HG03469 (cell line): ENCODE data around the gene RFT1.

Experiments used
- ATAC-seq: cut with Tn5 transposase; IDR thresholded peaks from one replicate; pipeline ENCODE4 v1.9.1; 2021; ENCODE audit warnings: mild to moderate bottlenecking, moderate library complexity, moderate number of reproducible peaks; ENCODE audit not compliant: unreplicated experiment

RFT1 gene

DNA sequence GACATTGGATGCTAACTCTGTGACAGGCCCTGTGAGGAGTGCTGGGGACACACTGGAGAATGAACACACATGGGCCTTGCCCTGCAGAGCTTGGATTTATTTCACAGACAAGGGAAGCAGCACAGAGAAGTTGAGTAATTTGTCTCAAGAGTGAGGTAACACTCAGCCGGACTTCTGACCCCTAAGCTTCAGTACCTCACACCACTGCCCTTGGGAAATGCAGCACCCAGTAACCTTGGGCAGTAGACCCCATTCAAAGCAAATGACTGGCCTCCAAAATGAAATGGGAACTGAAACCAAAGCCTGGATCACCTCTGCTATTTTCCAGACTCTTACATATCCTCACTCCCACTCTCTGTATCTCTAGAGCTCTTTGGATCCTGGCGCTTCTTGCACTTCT is 37.3 kb downstream of the RFT1 start:
- ATAC-seq: no peak

DNA sequence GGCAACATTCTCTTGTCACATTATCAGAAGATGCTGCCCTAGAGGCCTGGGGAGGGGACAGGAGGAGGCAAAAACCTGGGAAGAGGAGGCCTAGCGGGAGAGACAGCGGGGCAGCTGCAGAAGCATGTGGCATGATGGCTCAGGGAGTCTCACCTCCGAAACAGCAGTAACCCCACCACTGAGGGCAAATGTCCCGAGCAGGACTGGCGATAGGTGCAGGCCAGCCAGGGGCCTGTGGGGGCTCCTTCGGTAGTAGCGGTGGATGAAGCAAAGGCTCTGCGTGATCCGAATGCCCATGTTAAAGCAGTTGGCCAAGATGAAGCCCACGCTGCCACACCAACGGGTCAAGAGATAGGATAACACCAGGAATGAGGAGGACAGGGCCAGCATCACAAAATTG is 38.0 kb downstream of the RFT1 start:
- no peak for ATAC-seq

DNA sequence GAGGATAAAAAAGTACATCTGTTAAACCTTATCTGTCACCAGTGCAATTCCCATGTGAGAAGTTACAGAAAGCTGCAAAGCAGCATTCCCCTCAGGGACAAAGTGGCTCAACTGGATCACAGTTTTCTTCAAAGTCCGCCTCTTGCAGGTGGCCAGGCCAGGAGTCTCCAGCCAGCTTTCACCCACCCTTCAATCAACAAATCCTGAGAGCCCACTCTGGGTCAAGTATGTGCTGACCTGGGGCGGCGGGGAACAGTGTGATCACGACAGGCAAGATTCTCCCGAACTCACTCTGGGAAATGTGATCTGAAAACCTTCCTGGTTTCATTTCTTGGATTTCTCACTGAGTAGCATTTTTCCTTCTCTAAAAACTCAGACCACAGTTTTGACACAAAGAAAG is 39.2 kb downstream of the RFT1 start:
- ATAC-seq: no peak

DNA sequence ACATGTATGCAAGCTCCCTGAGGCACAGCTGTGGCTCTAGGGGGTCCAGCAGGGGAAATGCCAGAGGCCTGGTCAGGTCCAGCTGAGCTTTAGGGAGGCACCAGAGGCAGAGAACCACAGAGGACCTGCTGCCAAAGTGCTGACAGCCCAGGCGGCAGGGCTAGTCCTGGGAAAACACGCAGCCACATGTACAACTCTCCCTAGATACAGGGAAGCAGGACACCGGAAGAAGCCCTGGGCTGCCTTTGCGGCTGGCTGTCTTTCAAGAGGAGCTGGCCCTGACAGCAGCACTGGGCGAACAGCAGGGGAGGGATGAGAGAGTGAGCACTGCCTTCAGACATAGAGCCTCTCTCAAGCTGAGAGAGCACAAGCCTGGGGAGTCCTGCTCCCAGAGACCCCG is 40.7 kb downstream of the RFT1 start:
- ATAC-seq: no peak

DNA sequence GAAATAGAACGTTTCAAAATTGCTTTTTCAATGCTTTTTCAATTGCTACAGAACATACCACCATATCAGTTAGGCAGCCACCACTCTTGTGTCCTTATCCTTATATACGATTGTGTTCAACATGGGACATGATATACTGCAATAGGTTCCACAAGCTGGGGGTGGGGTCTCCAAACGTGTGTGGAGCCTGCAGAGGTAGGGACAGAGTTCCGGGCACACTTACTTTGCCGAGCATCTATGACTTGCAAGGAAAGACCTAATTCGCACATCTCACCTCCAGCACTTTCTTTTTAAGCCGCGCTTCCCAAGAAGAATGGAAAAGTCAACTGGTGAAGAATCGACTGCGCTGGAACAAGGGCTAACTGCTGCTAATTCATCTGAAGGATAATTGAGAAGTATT is 44.8 kb downstream of the RFT1 start:
- no peak for ATAC-seq

DNA sequence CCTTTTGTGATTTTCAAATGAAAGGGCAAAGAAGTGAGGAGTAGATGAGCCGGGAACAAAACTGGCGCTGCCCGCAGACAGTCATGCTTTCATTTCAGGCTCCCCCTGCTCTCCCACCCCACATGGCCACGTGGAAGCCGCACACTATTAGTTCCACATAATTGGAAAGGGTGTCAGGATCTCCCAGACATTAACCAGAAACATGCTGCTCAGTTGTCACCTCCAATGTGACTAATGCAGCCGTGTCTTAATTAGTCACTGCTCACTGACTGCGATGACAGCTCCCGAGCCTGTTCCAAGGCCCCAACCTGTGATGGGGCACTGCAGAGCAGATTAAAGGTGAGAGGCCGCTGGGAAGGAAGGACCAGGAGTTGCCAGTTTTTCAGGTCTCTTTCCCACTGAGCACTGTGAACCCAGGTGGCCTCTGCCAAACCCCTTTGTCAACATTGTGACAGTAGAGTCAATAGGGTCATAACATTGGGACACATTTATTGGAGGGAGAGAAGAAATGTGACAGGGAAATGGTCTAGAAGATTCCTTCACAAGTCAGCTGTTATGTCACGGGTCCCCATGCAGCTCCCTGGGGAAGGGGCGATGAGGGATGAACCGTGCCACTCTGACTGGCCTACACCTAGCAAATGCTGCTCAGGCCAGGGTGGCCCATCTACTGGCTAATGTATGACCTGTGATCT is 45.8 kb downstream of the RFT1 start:
- no peak for ATAC-seq

DNA sequence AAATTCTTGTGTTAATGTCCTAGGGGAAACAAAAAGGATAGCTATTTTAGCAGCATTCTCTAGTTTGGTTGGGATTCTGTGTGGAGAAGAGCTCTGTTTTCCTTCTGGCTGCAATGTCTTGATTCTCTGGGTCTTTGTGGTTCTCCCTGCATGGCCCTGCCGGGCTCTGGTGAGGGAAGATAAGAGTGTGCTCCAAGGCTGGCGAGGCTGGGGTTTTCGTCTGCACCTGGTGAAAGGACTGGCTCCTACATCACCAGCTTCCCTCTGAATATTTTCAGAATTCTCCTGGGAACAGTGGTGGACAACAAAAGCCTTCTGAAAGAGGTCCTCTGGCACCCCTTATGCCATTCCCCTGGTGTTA is 46.3 kb downstream of the RFT1 start:
- ATAC-seq: no peak

DNA sequence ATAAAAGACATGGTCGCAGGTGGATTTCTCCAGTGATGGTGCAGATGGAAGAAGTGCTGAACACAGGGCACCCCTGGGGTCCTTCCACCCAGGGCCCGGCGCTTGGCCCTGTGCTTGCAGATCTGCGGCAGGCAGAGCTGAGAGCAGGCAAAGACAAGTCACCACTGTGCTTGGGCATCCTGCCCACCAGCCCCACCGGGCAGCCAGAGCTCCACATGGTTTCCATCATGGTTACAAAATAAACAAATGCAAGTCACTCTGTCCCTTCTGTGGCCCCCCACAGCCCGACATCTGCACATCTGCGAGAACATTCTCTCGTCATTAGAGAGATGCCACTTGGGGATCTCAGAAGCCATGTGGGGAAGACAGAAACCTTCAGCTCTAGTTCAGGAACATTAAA is 46.7 kb downstream of the RFT1 start:
- ATAC-seq: no peak

DNA sequence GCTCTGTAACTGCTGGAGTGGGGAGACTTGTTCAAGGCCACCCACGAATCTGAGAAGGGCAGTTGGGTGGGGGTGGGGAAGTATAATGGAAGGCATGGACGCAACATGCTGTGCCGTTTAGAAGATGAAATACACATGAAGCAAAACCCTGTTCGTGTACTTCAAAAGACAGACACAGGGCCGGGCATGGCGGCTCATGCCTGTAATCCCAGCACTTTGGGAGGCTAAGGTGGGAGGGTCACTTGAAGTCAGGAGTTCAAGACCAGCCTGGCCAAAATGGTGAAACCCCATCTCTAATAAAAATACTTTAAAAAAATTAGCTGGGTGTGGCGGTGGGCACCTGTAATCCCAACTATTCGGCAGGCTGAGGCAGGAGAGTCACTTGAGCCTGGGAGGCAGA is 47.5 kb downstream of the RFT1 start:
- ATAC-seq: no peak

DNA sequence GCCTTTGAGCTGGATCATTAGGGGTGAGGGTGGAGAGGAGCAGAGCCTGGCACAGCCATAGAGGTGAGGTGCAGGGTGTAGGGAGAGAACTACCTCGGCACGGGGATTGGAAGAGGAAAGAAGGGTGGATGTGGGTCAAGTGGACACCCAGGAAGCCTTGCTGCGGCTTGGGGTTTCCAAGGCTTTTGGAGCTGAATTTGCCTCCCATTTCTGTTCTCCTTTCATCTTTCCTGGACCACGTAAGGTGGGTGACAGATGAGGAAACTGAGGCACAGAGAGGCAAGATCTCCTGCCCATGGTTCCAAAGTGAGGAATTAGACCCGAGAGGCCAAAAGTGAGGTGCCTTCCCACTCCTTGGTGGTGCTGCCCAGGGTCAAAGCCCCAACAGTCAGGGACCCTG is 48.9 kb downstream of the RFT1 start:
- no peak for ATAC-seq

DNA sequence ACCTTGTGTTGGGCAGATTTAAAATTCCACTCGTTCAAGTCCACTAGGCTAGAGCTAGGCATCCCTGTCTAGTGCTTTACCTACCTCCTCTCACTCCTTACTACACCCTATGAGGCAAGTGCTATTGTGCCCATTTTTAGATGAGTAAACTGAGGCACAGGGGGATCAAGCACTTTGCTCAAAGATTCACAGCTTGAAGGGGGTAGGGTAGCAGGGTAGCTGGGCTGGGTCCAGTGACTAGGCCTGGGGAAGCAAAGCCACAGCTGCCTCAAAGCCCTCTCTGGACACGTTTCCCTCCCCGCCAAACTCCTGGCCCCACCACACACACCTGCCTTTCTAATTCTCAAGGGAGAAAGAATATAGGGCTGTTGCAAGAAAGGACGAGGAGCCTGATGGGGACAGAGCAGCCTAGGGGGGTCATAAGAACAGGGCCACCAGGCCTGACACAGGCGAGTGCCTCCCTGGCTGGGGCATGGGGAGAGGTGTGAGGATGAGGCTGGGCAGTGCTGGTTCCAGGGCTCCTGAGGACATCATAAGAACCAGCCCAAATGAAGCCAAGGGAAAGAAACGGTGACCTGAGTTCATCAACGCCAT is 49.5 kb downstream of the RFT1 start:
- ATAC-seq: no peak

DNA sequence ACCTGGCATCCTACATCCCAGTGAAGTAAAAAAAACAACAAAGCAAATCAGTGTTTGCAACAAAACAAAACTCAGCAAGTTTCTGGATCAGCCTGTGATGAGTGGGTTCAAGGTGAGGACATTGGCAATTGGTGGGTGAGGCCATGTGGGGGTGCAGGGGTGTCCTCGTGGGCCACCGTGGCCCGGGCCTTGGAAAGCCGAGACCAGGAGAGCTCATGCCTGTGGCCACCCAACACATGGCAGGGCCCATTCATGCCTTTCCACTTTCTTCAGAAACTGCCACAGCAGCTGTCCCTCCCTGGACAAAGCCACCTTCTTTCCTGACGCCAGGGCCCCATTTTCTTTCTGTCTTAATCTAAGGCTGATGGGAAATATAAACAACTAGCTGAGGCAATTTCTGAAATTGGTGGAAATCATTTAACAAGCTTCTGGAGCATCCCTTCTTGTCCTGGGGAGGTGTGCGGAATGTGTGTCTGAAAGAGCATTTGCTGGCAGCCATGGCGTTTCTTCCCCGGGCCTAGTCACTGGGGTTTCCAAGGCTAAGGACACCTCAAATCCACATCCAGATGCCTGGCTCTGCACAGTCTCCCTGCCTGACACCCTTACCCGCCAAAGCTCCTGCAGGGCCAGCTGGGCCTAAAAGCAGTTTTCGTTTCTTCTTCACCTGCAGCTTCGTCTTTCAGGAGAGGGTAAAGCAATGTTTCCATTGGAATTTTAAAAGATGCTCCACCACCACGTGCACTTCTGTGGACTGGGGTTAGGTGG is 50.3 kb downstream of the RFT1 start:
- no peak for ATAC-seq

DNA sequence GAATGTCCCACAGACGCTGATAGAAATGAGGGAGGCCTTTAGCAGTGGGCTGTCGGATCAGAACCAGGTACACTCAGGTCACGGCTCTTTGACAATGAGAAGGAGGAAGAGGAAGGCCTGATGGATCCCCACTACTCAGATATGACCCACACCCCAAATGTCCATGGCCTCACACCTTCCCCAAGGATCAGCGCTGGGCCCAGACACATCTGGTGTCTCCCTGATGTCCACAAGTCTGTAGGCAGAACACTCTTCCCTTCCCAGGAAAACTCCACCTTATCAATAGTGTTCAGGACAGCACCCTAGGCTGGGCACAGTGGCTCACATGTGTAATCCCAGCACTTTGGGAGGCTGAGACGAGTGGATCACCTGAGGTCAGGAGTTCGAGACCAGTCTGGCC is 51.1 kb downstream of the RFT1 start:
- ATAC-seq: no peak

DNA sequence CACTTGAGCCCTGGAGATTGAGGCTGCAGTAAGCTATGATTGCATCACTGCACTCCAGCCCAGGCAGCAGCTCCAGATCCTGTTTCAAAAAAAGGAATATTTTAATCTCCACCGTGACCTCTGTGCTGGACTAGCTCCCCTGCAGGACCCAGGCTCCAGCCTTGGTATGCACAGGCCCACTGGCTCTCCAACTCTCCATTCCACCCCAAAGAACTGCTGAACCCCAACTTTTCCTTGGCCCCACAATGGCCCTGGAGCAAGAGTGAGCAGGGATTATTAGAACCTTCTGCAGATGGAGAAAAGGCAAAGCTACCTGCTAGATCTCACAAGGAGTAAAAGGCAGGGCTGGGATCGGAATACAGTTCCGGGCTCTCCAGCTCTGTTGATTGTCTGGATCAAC is 51.6 kb downstream of the RFT1 start:
- ATAC-seq: no peak

DNA sequence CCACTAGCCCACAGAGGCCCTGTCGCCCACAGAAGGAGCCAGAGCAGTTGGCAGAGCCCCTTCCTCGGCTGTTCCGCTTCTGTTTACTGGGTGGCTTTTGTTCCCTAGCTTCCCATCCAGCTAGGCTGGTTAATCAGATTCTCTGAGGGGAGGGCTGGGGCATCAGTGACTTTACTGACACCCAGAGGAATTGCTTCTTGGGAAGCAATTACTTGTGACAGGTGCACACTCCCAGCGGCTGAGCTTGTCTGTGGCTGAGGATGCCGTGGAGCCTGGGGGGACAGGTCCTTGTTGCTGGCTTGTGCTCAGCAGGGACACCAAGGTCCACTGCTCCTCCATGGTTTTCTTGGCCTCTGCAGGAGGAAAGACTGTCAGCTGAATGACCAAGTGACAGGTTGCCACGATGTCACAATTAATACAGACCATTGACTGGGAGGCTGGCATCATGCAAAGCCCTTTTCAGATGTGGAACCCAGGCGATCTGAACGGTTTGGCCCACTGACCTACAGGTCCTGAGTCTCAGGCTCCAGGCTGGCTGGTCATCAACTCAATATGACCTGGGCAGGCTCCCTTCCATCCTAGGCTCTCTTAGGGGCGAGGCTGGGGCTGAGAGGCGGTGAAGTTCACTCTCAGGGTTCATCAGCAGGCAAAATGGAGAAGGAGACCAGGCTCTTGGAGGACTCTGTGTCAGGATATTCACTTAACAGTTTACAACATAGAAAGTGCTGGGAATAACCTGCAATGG is 52.6 kb downstream of the RFT1 start:
- ATAC-seq: no peak

DNA sequence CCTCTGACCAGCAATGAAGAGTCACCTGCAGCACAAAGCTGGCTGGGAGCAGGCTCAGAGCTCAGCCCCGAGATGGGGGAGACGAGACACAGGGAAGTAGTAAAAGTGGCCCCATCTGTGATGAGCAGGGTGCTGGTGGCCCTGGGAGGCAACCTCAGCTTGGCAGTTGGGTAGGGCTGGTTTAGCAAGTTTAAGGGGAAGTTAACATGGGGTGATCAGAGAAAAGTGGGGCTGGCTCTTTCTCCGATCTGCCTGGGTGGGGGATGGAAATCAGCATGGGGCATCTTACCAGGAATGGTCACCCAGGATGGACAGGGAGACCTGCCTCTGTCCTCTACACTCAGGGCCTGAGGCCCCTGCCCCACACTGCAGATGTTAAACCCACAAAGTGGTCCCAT is 54.5 kb downstream of the RFT1 start:
- ATAC-seq: no peak

DNA sequence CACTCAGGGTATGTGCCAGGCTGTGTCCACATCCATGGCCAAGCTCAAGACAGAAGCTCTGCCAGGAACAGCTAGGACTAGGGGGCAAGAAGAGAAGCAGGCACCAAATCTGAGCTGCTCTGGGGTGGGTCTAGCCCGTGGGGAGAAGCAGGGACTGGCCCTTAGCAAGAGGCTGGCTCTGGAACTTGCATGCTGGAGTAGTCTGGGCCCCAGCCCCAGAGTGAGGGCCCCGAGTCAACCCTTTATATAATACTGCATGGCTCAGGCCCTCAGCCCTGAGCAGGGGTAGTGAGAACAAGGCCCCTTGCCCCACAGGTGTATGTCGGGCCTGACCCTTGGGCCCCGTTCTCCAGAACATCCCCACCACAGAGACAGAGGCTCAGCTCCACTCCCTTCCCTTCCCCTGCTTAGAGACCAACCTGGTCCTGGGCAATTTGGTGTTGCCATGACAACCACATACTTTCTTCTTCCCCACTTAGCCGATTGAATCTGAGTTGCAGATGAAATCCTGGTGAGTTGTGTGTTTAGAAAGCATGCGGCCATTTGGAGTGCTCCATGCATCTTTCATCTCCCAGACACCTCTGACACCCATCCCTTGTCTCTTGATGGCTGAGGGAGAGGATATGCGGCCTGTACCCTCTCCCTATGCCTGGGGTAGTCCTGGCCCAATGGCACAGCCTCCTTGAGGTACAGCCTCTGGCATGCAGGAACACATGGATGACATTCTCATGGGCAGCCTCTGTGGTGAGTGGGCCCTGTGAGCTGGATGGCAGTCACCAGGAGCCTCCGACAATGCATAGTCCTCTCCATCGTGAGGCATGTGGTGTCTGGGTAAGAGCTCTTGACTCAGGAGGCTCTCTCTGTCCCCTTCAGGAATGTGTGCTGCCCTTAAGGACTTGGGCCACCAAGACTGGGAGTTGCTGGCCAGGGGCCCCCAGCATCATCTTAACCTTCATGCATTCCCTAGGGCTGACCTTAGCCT is 55.2 kb downstream of the RFT1 start:
- no peak for ATAC-seq

DNA sequence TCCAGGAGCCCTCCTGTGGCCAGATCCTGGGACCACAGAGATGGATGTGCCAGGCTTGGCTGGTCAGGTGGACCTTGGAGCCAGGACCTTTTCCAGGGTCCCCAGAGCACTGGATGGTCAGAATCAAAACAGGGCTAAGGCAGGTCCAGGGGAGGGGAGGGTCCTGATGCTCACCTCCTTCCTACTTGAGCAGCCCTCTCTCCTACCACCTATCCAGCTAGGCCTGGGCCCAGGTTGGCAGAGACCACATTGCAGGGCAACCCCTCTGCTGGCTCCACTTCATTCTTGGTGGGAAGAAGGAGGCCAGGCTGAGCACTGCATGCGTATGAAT is 55.9 kb downstream of the RFT1 start:
- ATAC-seq: no peak

DNA sequence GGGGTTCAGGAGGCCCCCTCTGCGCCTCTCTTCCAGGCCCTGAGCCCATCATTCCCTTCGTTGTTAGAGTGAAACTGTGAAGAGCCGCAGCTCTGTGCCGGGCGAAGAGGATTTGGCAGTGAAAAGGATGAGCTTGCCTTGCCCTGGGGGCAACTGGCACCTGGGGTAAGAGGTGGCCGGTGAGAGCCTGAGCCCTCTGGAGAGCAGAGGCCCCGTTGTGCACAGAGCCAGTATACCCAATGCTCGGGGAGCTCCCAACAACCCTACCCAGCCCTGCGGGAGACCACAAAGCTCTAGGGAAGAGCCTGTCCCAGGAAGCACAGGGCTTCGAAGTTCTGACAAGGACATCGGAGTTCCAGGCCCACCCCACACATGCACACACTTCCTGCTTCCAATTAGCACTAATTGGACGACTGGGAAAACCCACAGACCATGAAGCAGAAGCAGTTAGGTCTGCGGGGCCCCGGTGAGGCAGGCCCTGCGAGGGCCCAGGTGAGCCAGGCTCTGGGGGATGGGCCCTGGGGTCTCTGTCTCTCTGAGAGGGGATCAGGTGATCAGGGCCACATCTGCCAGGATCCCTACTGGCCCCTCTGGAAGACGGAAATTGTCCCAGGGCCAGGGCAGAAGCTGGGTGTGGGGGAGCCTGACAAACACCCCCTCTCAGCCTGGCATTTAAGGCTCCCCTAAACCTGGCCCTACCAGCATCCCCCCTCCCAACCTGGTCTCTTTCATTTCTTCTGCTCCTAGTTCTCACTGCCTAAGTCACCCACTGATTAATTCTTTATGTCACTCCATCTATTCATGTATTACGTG is 56.5 kb downstream of the RFT1 start:
- ATAC-seq: no peak
